Measurements from ENCODE around the gene ARHGAP1. TPM values are rescaled to one million over a fixed set of nuclear protein-coding genes. Genes with fewer than 3 reads are reported as not detected.

ARHGAP1 gene
- total RNA-seq, 4 donors from 2014 or later, result 73.1 to 139 (median 92.3) TPM

- Histone ChIP-seq H3K27ac (replicated peaks in 1 of 4) (peak overlapping the region in 1 of 4 donors; percentile 14), H3K27me3 (no peaks in the 10 kb centered on the region), H3K4me3 (no peak overlapping the region), H3K4me1 (no peaks in the 10 kb centered on the region), H3K9me3 (no peaks in the 10 kb centered on the region), H3K36me3 (peaks cover 49 to 82% (median 77%) of the 10 kb centered on the region in 4 donors)
- TF ChIP-seq POLR2A (IDR thresholded peaks at IDR 0.05; ENCODE audit: low read depth) (no peak), POLR2AphosphoS5 (IDR thresholded peaks at IDR 0.05) (no peak), CTCF (IDR thresholded peaks at IDR 0.05) (no peak), EP300 (IDR thresholded peaks at IDR 0.05) (no peak)
- intact Hi-C loops (cut with DNase I), result no loop called here
- no peak for DNase-seq (ENCODE audit: extremely low spot score)
- 81% methylated on average over 10 of the region's 10 CpGs for WGBS
These were observed 43.4 kb upstream of the ARHGAP1 start for GRCh38 chr11:46743693-46744339.

DNA sequence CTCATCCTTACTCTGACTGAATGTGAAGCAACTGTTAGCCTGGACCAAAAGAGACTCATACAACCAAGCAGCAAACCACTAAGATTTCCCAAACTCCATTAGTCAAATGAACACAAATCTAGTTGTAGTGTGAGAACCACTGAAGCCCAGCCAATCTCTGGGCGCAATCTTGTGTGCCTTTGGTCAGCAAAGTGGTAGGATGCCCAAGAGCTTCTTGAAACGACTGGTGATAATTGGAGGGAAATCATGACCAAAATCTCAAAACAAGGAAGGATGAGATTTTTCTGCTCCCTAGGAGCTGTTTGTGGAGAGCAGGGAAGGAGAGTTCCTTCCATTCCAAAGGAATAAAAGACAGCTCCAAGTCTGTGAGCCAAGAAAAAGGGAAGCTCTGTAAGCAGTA, 42.6 kb upstream of the ARHGAP1 start:
- intact Hi-C loops (cut with DNase I), result no loop called here
- Histone ChIP-seq H3K4me1 (no peaks in the 10 kb centered on the region), H3K27ac (replicated peaks in 1 of 4) (no peak overlapping the region), H3K27me3 (no peaks in the 10 kb centered on the region), H3K36me3 (peaks cover 41 to 74% (median 70%) of the 10 kb centered on the region in 4 donors), H3K4me3 (no peak overlapping the region), H3K9me3 (no peaks in the 10 kb centered on the region)
- no peak for DNase-seq (ENCODE audit: extremely low spot score)
- 89% methylated on average over 2 of the region's 2 CpGs for WGBS
- TF ChIP-seq POLR2AphosphoS5 (IDR thresholded peaks at IDR 0.05), result no peak
- no peak for TF ChIP-seq POLR2A (IDR thresholded peaks at IDR 0.05; ENCODE audit: low read depth)
- no peak for TF ChIP-seq CTCF (IDR thresholded peaks at IDR 0.05)
- no peak for TF ChIP-seq EP300 (IDR thresholded peaks at IDR 0.05)

GRCh38 chr11:46741600-46742484, 41.4 kb upstream of the ARHGAP1 start:
- WGBS, result 74% methylated on average over 12 of the region's 12 CpGs

DNA sequence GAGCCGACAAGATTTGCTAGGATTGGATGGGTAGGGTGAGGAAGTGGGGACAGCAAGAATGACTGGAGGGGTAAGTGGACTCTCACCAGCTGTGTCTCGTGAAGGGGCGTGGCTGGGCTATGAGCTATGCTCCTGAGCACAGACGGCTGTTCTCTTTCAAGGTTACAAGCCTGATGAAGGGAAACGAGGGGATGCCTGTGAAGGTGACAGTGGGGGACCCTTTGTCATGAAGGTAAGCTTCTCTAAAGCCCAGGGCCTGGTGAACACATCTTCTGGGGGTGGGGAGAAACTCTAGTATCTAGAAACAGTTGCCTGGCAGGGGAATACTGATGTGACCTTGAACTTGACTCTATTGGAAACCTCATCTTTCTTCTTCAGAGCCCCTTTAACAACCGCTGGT, 38.5 kb upstream of the ARHGAP1 start:
- Histone ChIP-seq H3K4me3 (no peak overlapping the region), H3K4me1 (no peaks in the 10 kb centered on the region), H3K27ac (replicated peaks in 1 of 4) (no peak overlapping the region), H3K27me3 (no peaks in the 10 kb centered on the region), H3K9me3 (no peaks in the 10 kb centered on the region), H3K36me3 (peaks cover 14 to 32% (median 29%) of the 10 kb centered on the region in 4 donors)
- intact Hi-C loops (cut with DNase I), result no loop called here
- WGBS, result 74% methylated on average over 6 of the region's 6 CpGs
- DNase-seq (ENCODE audit: extremely low spot score), result no peak
- TF ChIP-seq POLR2A (IDR thresholded peaks at IDR 0.05; ENCODE audit: low read depth) (no peak), CTCF (IDR thresholded peaks at IDR 0.05) (no peak), POLR2AphosphoS5 (IDR thresholded peaks at IDR 0.05) (no peak), EP300 (IDR thresholded peaks at IDR 0.05) (no peak)

More at GRCh38 chr11:46741600-46742484, 41.4 kb upstream of the ARHGAP1 start:
- Histone ChIP-seq H3K36me3 (peaks cover 30 to 62% (median 58%) of the 10 kb centered on the region in 4 donors), H3K4me1 (no peaks in the 10 kb centered on the region), H3K27ac (replicated peaks in 1 of 4) (no peak overlapping the region), H3K9me3 (no peaks in the 10 kb centered on the region), H3K27me3 (no peaks in the 10 kb centered on the region), H3K4me3 (no peak overlapping the region)
- no peak for DNase-seq (ENCODE audit: extremely low spot score)
- intact Hi-C loops (cut with DNase I), result no loop called here
- TF ChIP-seq CTCF (IDR thresholded peaks at IDR 0.05) (no peak), POLR2A (IDR thresholded peaks at IDR 0.05; ENCODE audit: low read depth) (no peak), POLR2AphosphoS5 (IDR thresholded peaks at IDR 0.05) (no peak), EP300 (IDR thresholded peaks at IDR 0.05) (no peak)
